HL-60 (cell line): ENCODE results near the gene CSNK1G2.

Experiments
- POLR2AphosphoS5 ChIP-seq: IDR thresholded peaks from 2 replicates; pipeline ENCODE4 v1.6.1; 2012; ENCODE audit warnings: low read depth
- TF ChIP-seq, protein P1 (sequence below): IDR thresholded peaks from one replicate; pipeline ENCODE4 v1.5.1; 2011; ENCODE audit warnings: low read length, control low read depth, inconsistent platforms; ENCODE audit not compliant: insufficient read depth

DNA sequence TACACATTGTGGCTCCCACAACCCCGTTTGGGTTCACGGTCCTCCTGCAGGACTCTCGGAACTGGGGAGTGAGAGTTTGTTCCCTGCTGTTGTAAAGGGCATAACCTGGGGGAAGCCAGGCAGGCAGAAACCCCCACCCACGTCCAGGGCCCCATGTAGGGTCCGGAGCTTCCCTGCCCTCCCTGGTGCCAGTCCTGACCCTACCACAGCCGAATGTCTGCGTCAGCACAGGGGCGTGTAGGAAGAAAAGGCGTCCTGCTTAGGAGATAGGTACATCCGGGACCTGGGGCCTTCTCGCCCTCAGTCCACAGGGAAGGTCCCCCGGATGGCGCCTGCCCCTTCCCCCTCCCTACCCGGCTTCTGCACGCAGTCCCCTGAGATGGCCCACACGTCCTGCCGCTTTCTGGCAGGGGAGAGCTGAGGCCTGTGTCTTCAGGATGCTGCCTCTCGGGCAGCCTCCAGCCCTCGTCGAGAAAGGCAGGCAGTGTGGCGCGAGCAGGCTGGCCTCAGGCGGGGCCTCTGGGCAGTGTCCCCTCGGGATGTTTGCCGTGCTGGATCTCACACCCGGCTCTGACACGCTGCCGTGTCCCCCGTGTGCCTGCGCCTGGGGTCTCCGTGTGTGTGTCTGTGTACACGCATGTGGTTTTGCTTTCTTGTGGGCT lies 19.1 kb downstream of the CSNK1G2 start:
- TF ChIP-seq, protein P1, sequence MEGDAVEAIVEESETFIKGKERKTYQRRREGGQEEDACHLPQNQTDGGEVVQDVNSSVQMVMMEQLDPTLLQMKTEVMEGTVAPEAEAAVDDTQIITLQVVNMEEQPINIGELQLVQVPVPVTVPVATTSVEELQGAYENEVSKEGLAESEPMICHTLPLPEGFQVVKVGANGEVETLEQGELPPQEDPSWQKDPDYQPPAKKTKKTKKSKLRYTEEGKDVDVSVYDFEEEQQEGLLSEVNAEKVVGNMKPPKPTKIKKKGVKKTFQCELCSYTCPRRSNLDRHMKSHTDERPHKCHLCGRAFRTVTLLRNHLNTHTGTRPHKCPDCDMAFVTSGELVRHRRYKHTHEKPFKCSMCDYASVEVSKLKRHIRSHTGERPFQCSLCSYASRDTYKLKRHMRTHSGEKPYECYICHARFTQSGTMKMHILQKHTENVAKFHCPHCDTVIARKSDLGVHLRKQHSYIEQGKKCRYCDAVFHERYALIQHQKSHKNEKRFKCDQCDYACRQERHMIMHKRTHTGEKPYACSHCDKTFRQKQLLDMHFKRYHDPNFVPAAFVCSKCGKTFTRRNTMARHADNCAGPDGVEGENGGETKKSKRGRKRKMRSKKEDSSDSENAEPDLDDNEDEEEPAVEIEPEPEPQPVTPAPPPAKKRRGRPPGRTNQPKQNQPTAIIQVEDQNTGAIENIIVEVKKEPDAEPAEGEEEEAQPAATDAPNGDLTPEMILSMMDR, result no peak
- TF ChIP-seq POLR2AphosphoS5, result no peak
